Right forelimb (tissue), 1 donor: ENCODE measurements around the gene PRRT2.
"Not testable (repeated sequence)": the region's sequence is repeated elsewhere in the genome, so short reads cannot be mapped to it uniquely, and the experiment has no call there.

Experiments used
- DNase-seq: peaks from one replicate; pipeline ENCODE4 v3.0.0-alpha.2; 2018

PRRT2 gene

DNA sequence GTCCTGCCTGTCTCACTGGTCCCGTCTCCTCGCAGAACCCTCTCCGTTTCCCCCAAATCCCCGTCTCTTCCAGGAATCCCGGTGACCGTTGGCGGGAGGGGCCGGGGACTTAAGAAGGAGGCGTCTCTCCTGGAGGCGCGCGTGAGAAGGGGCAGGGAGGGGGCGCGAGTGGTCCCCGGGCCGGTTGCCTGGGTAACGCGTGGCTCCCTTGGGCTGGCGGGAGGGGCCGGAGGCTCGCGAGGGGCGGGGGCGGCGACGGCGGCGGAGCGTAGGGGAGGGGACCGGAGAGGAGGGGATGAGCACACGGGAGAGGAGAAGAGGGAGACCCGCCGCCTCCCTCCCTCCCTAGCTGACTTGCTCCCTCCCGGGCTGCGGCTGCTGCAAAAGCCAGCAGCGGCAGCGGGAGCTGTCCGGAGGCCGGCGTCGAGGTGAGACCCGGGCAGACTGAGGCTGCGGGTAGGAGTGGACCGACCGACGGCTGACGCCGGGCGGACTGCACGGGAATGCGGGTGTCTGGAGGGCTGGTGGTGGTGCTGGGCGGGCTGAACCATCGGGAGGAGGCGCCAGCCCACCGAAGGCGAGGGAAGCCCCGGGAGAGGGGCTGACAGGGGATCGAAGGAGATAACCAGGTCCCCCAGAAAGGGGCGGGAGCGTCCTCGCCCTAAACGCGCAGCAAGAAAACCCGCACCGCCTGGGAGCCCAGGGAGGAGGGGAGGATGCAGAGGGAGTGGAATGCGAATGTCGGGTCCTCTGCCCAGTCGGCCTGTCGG is at the start of gene PRRT2:
PRRT2 (plus strand) TSS at position 298 of the 770 bp plus-strand sequence. CDS start 862 bp downstream, outside the sequence.
- peak; percentile 91 for DNase-seq

DNA sequence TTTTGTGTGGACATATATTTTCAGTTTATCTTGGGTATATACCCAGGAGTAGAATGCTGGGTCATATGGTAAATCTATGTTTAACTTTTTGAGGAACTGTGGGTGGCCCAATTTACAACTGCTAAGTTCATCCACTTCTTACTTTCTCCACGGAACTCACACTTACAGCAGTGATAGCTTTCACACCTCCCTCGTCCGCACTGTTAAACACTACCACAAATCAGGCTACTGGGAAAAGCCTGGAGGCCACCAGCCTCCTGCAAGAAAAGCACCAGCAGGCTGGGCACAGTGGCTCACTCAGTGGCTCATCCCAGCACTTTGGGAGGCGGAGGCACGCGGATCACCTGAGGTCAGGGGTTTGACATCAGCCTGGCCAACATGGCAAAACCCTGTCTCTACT is 48.7 kb upstream of the PRRT2 start:
- no peak for DNase-seq

DNA sequence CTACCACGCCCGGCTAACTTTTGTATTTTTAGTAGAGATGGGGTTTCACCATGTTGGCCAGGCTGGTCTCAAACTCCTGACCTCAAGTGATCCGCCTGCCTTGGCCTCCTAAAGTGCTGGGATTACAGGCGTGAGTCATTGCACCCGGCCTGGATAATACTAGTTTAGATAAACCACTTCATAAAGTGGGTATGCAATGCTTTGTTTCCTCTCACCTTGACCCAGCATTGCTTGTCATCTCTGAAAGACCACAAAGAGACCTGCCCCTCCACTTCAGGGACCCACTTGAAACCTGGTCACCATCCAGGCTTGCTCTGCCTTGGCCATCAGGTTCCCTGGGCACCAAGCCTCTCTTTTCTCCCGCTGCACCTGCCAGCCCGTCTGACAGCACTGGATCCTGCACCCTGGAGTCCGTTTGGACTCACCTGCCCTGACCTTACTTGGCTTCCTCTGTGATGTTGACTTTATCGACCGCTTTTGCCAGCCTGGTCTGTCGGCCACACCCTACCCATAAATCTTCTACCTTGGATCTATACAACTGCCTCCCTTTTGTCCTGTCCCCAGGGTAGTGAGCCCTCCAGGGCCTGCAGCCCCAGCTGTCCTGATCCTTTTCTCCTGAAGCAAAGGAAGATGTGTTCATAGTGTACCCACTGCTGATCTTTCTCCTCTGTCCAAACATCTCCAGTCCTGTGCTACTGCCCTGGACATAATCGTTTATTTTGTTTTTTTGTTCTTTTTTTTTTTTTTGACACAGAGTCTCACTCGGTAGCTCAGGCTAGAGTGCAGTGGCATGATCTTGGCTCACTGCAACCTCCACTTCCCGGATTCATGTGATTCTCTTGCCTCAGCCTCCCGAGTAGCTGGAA is 46.6 kb upstream of the PRRT2 start:
- DNase-seq, result no peak

DNA sequence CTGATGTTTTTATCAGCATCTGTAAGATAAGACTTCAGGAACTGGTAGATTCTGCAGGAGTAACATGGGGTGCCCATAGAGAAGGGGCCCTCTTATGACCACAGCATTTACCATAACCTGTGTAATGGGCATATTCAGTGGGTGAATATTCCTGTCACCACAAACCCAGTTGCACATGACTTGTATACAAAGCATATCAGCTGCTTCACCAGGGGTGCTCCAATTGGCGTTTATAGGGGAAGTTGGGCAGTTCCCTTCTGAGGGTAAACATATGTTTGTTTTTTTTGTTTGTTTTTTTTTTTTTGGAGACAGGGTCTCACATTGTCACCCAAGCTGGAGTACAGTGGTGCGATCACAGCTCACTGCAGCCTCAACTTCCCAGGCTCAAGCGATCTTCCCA is 45.4 kb upstream of the PRRT2 start:
- no peak for DNase-seq

DNA sequence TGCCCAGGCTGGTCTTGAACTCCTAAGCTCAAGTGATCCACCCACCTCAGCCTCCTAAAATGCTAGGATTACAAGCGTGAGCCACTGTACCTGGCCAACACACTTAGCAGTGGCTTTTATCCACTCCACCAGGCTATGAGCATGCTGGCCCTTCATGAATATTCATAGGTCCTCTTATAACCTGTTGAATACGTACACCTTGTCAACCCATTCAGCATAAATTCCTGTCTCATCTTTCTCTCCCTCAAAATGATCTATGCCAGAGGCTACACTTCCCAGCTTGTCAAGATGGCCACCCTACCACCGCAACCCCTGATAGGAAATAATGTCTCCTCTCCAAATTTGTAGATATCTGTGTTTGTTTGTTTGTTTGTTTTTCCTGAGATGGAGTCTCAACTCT is 44.9 kb upstream of the PRRT2 start:
- DNase-seq, result no peak

DNA sequence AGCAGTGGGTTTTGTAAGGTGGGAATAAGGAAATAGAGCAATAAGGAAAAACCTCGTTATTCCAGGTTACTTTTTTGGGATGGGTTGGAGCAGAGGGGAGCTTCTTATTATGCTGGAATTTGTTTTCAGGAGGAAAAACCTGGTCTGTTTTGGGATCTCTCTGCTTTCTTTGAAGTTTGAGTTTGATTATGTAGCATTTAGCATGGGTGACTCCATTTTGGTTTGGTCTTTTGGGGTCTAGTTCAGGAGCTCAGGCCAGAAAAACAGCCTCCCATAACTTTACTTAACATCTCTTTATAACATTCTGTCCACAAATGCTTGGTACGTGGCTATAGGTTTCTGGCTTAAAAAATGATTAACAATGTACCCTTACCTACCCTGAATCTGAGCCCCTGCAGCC is 42.5 kb upstream of the PRRT2 start:
- no peak for DNase-seq

DNA sequence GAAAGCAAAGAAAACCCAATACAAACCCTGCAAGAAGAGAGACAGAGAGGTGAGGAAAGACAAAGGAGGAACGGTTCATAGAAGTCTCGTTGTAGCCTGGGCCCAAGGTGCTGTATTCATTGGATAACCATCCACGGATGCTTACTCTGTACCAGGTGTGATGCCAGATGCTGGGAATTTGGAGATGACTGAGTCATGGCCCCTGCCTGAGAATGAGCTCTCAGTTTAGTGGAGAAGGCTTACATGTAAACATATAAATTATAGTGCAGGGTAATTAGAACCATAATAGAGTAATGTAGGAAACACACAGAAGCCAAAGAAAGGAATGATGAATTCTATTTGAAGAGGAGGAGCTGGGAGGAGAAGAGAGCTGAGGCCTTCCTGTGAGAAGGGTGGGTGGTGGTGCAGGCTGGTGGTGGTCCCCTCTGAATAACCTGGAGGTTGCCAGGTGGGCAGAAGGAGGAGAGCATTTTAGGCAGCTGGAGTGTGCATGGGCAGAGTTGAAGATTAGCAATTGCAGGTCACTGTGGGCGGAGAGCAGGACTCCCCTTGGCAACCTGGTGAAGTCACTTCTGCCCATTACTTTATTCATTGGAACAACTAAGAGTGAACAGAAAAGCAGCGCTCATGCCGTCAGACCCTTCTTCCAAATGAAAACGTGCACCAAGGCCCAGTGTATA is 41.6 kb upstream of the PRRT2 start:
- DNase-seq, result no peak

DNA sequence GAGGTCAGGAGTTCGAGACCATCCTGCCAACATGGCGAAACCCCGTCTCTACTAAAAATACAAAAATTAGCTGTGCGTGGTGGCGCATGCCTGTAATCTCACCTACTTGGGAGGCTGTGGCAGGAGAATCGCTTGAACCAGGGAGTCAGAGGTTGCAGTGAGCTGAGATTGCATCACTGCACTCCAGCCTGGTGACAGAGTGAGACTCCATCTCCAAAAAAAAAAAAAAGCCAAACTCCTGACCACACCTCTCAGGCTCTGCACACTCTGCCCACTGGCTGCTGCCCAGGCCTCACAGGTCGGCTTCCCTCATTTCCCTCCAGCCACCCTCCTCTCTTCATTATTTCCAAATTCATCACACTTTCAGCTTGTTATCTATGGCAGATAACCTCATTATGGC is 39.7 kb upstream of the PRRT2 start:
- DNase-seq, result not testable (repeated sequence)

DNA sequence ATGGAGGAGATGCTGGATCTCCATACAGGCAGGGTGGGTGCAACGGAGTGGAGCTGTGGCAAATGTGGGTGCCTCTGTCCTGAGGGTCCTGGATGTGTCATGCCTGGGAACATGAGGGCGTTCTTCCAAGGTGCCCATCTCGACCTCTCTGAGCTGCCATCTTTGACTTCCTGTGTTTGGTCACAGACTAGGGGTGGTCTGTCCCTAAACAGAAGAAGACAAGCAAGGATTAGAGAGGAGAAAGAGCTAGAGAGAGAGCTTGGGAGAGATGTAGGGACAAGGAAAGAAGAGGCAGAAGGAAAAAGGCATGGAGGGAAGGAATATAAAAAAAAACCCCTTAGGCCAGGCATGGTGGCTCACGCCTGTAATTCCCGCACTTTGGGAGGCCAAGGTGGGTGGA is 37.3 kb upstream of the PRRT2 start:
- no peak for DNase-seq

DNA sequence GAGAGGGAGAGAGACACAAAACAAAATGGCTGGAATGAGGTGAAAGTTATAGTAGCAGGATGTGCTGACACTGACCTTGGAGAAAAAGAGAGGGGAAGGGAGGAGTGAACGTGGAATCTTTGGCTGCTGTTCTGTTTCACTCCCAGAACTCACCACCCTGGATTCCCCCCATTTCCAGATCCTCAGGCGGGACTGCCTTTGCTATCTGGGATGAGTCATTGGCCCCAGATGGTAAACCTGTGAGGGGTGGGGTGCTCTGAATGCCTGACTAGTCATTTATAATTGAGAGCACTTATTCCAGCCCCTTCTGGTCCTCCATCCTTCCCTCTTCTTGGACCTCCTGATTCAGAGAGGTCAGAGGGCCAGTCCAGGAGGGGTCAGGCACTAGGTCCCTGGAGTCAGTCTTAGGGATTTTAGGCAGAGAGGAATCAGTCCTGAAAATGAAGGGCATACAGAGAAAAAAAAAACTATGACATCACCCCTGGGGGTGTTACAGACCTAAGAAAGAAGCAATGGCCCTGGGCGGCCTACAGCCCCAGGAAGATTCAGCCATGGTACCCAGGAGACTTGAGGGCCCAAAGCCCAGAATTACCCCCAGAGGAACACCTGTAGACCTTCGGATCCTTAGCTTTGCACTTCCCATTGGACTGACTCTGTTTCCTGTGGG is 36.1 kb upstream of the PRRT2 start:
- DNase-seq, result no peak

DNA sequence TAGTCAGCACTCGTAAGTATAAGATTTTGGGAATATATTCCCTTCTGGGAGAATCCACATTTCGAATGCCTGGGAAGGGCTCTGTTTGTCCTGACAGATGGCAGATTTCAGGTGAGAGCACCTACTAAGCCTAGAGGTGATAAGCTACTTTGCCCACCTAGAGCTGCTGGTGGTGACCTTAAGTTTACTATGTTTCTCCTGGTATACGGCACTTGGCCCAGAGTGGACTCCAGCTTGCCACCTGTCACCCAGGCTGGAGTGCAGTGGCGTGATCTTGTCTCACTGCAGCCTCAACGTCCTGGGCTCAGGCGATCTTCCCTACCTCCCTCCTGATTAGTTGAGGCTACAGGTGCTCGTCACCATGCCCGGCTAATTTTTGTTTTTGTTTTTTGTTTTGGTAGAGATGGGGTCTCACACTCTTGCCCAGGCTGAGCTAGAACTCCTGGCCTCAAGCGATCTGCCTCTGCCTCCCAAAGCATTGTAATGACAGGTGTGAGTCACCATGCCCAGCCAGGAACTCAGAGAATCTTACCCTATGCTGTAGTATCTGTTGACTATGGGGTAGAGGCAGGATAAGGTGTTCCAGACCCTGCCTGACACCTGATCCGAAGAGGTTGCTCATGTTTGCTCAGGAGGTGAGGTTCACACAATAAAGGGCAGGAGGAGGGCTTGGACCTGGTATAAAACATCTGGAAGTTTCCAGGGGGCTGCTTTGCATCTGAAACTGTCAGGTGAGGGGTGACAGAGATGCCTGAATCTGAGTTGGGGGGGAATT is 34.2 kb upstream of the PRRT2 start, which contains the start of gene ZG16:
ZG16 (plus strand) TSS at position 681 of the 775 bp plus-strand sequence. CDS start 1,011 bp downstream, outside the sequence.
- no peak for DNase-seq

DNA sequence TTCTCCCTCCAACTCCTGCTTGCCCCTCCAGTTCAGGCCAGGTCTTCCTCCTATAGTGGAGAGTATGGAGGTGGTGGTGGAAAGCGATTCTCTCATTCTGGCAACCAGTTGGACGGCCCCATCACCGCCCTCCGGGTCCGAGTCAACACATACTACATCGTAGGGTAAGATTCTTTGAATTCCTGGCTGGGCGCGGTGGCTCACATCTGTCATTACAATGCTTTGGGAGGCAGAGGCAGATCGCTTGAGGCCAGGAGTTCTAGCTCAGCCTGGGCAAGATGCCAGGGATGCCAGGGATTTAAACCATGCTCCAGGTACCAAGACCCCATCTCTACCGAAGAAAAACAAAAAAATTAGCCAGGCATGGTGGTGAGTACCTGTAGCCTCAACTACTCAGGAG is 32.5 kb upstream of the PRRT2 start:
- no peak for DNase-seq

DNA sequence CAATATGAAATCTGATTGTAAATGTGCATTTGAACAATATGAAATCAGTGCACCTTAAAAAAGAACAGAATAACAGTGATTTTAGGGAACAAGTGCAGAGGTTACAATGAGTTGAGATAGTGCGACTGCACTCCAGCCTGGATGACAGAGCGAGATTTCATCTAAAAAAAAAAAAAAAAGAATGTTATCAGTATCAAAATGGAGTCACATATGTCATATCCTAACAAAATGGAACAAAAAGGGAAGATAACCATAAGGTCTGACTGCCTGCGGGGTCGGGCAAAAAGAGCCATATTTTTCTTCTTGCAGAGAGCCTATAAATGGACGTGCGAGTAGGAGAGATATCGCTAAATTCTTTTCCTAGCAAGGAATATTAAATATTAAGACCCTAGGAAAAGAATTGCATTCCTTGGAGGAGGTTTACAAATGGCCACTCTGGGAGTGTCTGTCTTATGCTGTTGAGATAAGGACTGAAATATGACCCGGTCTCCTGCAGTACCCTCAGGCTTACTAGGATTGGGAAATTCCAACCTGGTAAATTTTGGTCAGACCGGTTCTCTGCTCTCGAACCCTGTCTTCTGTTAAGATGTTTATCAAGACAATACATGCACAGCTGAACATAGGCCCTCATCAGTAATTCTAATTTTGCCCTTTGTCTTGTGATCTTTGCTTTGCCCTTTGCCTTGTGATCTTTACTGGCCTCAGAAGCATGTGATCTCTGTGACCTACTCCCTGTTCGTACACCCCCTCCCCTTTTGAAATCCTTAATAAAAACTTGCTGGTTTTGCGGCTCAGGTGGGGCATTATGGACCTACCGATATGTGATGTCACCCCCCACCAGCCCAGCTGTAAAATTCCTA is 28.7 kb upstream of the PRRT2 start:
- not testable (repeated sequence) for DNase-seq

DNA sequence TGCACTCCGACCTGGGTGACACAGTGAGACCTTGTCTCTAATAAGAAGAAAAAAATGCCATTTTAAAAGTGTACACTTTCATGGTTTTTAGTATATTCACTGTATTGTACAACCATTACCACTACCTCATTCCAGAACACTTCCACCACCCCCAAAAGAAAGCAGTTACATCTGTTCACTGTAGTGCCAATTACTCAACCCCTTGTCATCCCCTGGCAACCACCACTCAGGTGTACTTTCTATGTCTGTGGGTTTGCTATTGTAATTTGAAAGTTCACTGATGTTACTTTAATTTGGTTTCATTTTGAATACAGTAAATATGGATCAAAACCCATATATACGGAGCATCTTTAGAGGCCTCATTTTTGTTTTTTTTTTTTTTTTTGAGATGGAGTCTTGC is 27.8 kb upstream of the PRRT2 start:
- no peak for DNase-seq

DNA sequence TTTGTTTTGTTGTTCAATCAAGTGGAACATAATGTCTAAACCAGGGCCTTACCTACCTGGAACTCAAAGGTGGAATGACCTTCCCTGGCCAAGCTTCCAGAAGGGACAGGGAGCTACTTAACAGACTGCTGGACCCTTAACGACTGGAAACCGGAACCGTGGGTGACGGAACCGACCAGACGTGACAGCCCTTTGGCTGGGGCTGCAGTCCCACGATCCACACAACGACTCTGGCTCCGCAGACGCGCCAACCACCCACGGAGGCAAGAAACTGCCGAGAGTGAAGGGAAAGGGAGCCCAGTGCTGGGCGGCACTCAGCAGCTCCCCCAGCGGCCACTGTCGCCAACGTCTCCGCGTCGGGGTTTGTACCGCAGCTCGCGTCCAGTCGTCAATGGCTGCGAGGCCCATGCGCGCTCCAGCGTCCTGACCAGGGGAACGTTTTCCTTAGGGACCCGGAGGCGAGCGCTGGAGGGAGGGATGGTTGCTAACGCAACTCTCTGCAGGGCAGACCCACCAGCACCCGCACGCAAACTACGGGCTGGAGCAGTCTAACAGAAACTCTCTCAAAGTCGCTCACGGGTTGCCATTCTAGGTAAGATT is 27.0 kb upstream of the PRRT2 start:
- DNase-seq, result peak; percentile 78

DNA sequence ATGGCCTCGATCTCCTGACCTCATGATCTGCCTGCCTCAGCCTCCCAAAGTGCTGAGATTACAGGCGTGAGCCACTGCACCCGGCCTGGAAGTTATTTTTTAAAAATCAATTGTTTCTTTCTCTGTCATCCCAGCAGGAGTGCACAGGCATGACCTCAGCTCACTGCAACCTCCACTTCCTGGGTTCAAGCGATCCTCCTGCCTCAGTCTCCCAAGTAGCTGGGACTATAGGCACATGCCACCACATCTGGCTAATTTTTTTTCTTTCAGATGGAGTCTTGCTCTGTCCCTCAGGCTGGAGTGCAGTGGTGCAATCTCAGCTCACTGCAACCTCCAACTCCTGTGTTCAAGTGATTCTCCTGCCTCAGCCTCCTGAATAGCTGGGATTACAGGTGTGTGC is 24.8 kb upstream of the PRRT2 start:
- DNase-seq, result not testable (repeated sequence)

DNA sequence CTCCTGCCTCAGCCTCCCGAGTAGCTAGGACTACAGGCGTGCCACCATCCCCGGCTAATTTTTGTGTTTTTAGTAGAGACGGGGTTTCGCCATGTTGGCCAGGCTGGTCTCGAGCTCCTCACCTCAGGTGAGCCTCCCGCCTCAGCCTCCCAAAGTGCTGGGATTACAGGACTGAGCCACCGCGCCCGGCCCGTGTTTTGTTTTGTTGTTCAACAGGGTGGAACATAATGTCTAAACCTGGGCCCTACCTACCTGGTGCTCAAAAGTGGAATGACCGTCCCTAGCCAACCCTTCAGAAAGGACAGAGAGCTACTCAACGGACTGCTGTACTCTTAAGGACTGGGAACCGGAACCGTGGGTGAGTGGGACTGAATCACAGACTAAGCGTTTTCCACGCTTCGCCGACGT is 22.2 kb upstream of the PRRT2 start:
- DNase-seq, result no peak

DNA sequence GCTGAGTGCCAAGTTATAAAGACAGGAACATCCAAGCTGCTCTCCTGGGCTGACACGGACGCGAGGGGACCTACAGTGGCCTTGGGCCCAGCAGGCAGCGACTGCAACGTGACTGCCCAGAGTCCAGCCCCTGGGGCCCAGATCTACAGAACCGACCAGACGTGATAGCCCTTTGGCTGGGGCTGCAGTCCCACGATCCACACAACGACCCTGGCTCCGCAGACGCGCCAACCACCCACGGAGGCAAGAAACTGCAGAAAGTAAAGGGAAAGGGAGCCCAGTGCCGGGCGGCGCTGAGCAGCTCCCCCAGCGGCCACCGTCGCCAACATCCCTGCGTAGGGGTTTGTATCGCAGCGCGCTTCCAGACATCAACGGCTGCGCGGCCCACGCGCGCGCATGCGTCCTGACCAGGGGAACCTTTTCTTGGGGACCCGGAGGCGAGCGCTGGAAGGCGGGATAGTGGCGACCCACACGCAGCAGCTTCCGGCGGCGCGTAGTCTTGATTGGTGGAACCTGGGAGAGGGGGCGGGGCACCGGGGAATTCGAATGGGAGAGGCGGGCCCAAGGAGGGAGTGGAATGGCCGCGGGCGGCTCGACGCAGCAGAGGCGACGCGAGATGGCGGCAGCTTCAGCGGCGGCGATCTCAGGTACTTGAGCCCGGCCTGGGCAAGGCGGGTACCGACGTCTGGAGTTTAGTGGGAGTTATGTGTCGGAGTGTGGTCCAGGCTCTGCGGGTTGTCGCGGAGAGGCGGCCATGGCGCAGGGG is 21.6 kb upstream of the PRRT2 start, which contains the start of gene KIF22:
KIF22 (plus strand) TSS at position 569 of the 766 bp plus-strand sequence; CDS start at position 578, 9 bp downstream.
- peak; percentile 99 for DNase-seq
